Measurements from ENCODE around the gene REST.
"Not testable (repeated sequence)": the region's sequence is repeated elsewhere in the genome, so short reads cannot be mapped to it uniquely, and the experiment has no call there.

The REST gene

DNA sequence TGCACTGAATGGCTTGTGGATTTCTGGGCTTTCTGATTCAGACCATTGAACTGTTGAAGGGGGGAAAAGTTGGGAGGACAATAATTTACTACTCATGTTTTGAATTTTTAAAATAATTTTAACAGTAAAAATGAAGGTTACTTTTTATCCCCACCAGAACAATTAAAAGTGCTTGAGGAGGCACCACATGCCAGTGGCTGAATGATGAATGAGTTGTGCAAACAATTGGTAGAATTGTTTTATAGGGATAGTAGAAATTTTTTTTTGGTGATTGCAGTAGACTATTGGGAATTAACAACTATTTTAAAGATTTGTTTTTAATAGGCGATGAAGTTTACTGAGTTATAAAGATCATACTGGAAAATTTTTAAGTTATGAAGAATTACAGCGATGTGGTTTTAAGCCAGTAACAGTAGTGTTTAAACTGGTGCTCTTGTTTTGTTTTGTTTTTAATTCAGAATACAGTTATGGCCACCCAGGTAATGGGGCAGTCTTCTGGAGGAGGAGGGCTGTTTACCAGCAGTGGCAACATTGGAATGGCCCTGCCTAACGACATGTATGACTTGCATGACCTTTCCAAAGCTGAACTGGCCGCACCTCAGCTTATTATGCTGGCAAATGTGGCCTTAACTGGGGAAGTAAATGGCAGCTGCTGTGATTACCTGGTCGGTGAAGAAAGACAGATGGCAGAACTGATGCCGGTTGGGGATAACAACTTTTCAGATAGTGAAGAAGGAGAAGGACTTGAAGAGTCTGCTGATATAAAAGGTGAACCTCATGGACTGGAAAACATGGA lies 2.7 kb downstream of the REST start:
- DNase-seq = no peak

DNA sequence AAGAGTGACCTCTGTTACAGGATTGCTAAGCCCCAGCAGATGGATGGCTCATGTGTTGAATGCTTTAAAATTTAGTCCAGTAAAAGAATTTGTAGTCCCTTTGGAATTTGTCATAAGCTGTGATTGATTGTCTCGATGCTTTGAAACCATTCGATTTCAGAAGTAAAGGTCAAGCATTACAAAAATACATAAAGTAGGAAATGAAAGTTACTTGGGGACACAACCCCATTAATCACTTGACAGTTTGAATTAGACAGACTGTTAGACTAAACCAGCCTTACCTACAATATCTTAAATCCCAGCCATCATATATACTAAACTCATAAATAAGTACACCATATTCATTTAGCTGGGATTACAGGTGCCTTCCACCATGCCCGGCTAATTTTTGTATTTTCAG lies 6.6 kb downstream of the REST start:
- peak; percentile 16 for DNase-seq

GRCh38 chr4:56914977-56915376 lies 7.3 kb downstream of the REST start:
- DNase-seq = not testable (repeated sequence)

DNA sequence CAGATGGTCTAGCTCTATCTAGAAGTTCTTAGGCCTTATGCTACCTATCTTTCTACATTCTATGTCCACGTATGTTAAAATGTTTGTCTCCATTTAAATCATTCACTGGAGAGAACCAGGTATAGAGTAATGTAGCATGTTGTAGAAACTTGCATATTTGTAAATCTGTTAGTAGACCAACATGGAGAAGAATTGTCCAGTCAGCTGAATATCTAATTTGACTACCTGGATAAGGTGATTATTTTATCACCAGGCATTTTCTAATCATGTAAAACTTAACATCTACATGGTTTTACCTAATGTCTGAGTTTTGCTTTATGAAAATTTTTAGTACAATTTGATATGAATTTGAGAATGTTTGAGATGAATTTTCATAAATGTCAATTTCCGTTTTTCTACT lies 19.5 kb downstream of the REST start:
- no peak for DNase-seq

DNA sequence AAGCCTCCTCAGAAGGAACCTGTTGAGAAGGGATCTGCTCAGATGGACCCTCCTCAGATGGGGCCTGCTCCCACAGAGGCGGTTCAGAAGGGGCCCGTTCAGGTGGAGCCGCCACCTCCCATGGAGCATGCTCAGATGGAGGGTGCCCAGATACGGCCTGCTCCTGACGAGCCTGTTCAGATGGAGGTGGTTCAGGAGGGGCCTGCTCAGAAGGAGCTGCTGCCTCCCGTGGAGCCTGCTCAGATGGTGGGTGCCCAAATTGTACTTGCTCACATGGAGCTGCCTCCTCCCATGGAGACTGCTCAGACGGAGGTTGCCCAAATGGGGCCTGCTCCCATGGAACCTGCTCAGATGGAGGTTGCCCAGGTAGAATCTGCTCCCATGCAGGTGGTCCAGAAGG lies 22.9 kb downstream of the REST start:
- no peak for DNase-seq

DNA sequence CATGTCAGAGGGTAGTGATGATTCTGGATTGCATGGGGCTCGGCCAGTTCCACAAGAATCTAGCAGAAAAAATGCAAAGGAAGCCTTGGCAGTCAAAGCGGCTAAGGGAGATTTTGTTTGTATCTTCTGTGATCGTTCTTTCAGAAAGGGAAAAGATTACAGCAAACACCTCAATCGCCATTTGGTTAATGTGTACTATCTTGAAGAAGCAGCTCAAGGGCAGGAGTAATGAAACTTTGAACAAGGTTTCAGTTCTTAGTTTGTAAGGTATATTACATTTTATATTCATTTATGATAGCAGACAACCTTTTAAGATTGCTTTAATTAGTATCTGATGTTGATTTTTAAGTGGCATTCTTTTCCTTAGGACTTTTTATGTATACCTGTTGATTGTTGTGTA lies 24.2 kb downstream of the REST start:
- no peak for DNase-seq

- DNase-seq = no peak
Observed at GRCh38 chr4:56937262-56937661, 29.6 kb downstream of the REST start.

- DNase-seq = not testable (repeated sequence)
Observed at GRCh38 chr4:56939826-56940225, 32.1 kb downstream of the REST start.

- no peak for DNase-seq
Observed at GRCh38 chr4:56940403-56940802, 32.7 kb downstream of the REST start.

- no peak for DNase-seq
Observed at GRCh38 chr4:56940971-56941370, 33.3 kb downstream of the REST start.

DNA sequence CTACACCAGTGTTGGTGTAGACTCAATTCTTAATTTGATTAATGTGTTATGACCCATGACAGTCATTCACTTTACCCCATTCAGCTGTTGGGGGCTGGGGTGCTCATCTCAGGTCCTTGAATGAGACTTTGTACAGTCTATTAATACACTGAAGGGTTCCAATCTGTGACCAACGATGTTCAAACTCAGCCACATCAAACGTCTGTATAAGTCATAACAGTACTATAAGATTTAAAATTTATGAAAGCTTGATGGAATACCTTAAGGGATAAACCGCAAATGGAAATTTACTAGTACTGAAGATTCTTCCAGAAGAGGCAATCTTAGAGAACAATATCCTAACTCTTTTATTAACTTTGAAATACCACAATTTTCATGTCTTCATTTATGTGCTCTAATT lies 33.7 kb downstream of the REST start:
- no peak for DNase-seq

DNA sequence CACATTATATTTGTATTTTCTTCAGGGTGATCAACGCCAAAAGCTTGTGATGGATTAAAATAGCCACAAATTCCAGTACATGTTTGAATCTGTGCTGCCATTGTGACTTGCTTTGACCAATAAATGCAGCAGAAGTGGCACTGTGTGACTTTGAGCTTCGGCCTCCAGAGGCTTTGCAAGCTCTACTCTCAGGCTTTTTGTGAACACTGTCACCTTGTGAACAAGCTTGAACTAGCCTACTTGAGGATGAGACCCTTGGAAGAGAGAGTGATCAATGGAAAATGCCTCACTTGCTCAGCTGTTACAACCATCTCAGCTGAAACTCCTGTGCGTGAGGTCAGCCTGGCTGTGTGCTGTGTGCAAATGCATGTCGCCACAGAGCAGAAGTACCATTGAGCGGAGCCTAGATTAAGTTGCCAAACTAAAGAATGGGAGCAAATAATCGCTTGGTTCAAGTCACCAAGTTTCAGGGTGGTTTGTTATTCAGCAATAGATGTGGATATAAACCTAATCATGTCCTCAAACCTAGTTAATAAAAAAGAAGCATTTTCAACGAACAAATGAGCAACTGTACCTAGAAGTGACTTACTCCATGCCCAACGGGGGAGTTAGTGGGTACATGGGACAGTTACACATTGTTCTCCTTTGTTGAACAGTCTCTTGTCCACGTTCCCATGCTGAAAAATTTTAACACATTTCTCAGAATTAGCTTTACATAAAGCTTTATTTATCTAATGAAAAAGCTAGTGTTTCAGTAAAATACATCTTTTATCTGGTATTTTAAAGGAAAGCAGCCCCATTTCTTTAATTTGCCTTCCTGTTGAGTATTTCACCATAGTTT lies 46.2 kb downstream of the REST start:
- DNase-seq = no peak

GRCh38 chr4:56958111-56958517 lies 50.4 kb downstream of the REST start:
- DNase-seq = peak; percentile 96

GRCh38 chr4:56959100-56959499 lies 51.4 kb downstream of the REST start:
- DNase-seq = no peak

DNA sequence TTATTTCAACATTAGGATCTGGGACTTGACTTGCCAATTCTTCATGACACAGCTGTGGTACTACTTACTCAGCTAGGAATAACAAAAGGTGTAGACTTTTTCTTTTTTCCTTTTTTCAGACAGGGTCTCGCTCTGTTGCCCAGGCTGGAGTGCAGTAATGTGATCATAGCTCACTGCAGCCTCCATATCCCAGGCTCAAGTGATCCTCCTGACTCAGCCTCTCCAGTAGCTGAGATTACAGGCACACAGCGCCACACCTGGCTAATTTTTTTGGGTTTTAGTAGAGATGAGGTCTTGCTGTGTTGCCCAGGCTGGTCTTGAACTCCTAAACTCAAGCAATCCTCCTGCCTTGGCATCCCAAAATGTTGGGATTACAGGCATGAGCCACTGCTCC lies 53.4 kb downstream of the REST start:
- DNase-seq = no peak

GRCh38 chr4:56971383-56971782 lies 63.7 kb downstream of the REST start:
- DNase-seq = no peak

GRCh38 chr4:56972389-56972788 lies 64.7 kb downstream of the REST start:
- DNase-seq = no peak

DNA sequence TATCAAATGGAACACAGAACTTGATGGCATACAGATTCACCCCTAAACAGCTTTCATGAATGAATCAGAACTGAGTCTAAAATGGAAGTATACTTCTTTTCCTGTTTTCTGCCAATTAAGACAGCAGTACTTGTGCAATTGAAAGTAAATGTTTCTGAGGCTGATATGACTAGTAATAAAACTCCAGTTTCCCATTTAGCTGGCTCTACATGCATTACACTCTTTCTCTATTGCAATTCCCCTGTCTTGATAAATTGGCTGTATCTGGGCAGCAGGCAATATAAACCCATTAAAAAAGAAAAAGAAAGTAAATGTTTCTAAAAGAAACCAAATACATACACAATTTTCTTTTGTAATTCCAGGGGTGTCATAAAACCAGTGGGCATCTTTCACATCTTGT lies 65.1 kb downstream of the REST start:
- peak; percentile 71 for DNase-seq

GRCh38 chr4:56973336-56973735 lies 65.6 kb downstream of the REST start:
- peak; percentile 81 for DNase-seq

- peak; percentile 8 for DNase-seq
Observed at GRCh38 chr4:56976283-56976836, 68.7 kb downstream of the REST start.

- DNase-seq = peak; percentile 27
Observed at GRCh38 chr4:56976837-56977320, 69.2 kb downstream of the REST start.

DNA sequence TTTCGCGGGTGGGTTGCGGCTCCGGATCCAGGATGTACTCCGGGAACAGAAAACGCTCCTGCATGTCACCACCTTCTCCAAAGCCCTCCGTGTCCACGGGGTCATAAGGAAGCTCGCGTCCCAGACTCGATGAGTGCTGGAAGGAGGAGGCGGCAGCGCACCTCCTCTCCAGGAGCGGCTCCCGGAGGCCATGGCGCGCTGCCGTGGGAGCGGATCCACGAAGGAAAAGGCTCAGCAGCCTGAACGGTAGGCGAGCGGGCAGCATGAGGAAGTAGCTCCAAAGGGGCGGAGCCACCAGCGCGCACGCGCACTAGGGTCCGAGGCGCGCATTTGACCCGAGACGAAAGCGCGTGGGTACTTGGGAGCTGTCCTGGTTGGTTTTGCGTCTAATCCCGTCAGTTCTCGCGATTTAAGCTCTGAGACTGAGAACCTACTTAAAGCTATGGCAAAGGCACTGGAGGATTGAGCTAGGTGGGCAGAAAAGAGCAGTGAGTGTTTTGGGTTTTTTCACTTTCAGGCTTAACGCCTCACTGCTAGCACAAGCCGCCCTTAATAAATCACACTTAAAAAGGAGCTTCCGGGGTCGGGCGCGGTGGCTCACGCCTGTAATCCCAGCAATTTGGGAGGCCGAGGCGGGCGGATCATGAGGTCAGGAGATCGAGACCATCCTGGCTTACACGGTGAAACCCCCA lies 69.8 kb downstream of the REST start, which contains the start of gene NOA1:
NOA1 (minus strand) TSS at position 286 of the 692 bp plus-strand sequence; CDS start at position 265, 21 bp downstream.
- DNase-seq = peak; percentile 99

DNA sequence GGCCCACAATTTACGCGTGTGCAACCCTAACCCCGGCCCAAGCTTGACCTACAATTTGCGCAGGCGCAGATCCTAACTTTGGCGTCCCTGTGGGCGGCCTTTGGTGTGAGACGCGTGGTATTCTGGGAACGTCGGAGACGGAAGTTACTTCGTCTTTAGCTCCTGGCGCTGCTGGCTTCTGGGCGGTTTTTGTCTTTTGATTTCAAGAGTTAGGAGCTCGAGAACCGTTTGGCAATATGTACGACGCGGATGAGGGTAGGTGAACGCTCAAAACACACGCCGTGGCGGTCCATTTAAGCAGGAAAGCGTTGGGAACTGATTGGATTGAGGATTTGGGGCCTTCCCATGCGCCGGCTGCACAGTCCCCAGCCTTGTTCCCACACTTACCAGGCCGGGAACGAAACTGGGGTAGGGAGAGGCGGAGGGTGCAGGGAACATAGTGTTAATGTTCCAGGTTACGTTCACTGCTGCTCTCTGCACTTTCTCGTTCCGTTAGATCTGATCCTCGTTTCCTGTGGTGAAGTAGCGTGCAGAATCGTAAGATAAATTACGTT lies 71.1 kb downstream of the REST start, which contains the start of gene POLR2B:
POLR2B (plus strand) TSS at position 147 of the 554 bp plus-strand sequence; CDS start at position 237, 90 bp downstream.
- DNase-seq = peak; percentile 99

All from inflammatory macrophage treated with lipopolysaccharide for 4 hours (primary cell).